ENCODE measurements around the gene HECTD4.
"Not testable (repeated sequence)": the region's sequence is repeated elsewhere in the genome, so short reads cannot be mapped to it uniquely, and the experiment has no call there.

The HECTD4 gene

GRCh38 chr12:112401903-112402498 is 19.8 kb upstream of the HECTD4 start:
- Histone ChIP-seq H3K36me3 (ENCODE audit: control insufficient read depth, insufficient read depth, low read length) (no peaks in the 10 kb centered on the region), H3K79me2 (no peaks in the 10 kb centered on the region), H2AFZ (no peak overlapping the region), H3K27ac (no peak overlapping the region), H3K9me3 (ENCODE audit: control insufficient read depth, low read length) (no peaks in the 10 kb centered on the region), H3K4me1 (no peaks in the 10 kb centered on the region), H3K4me3 (ENCODE audit: low read depth, low read length) (no peak overlapping the region), H3K4me2 (ENCODE audit: low read length) (no peak overlapping the region), H3K9ac (no peak overlapping the region), H3K27me3 (ENCODE audit: control insufficient read depth, insufficient read depth, low read length) (no peaks in the 10 kb centered on the region)
- TF ChIP-seq CTCF (IDR thresholded peaks at IDR 0.05): no peak

GRCh38 chr12:112401054-112401453 is 18.8 kb upstream of the HECTD4 start:
- Histone ChIP-seq H3K4me1 (no peaks in the 10 kb centered on the region), H3K36me3 (ENCODE audit: control insufficient read depth, insufficient read depth, low read length) (no peaks in the 10 kb centered on the region), H2AFZ (no peak overlapping the region), H3K27ac (no peak overlapping the region), H3K27me3 (ENCODE audit: control insufficient read depth, insufficient read depth, low read length) (no peaks in the 10 kb centered on the region), H3K79me2 (no peaks in the 10 kb centered on the region), H3K4me3 (ENCODE audit: low read depth, low read length) (no peak overlapping the region), H3K9me3 (ENCODE audit: control insufficient read depth, low read length) (no peaks in the 10 kb centered on the region), H3K4me2 (ENCODE audit: low read length) (no peak overlapping the region), H3K9ac (no peak overlapping the region)
- TF ChIP-seq CTCF (IDR thresholded peaks at IDR 0.05): no peak

DNA sequence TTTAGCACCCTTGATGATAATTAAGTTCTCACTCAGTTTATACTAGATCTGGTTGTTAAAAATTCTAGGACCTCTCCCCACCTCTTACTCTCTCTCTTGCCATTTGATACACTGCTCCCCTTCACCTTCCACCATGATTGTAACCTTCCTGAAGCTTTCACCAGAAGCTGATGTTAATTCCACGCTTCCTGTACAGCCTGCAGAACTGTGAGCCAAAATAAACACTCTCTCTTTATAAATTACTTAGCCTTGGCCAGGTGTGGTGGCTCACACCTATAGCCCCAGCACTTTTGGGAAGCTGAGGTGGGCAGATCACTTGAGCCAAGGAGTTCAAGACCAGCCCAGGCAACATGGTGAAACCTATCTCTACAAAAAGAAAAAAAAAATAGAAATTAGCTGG is 11.1 kb upstream of the HECTD4 start:
- Histone ChIP-seq H3K4me2 (ENCODE audit: low read length) (no peak overlapping the region), H3K36me3 (ENCODE audit: control insufficient read depth, insufficient read depth, low read length) (no peaks in the 10 kb centered on the region), H3K27me3 (ENCODE audit: control insufficient read depth, insufficient read depth, low read length) (no peaks in the 10 kb centered on the region), H3K79me2 (no peaks in the 10 kb centered on the region), H2AFZ (no peak overlapping the region), H3K4me1 (no peaks in the 10 kb centered on the region), H3K9me3 (ENCODE audit: control insufficient read depth, low read length) (no peaks in the 10 kb centered on the region), H3K27ac (no peak overlapping the region), H3K4me3 (ENCODE audit: low read depth, low read length) (no peak overlapping the region), H3K9ac (no peak overlapping the region)
- TF ChIP-seq CTCF (IDR thresholded peaks at IDR 0.05): no peak

DNA sequence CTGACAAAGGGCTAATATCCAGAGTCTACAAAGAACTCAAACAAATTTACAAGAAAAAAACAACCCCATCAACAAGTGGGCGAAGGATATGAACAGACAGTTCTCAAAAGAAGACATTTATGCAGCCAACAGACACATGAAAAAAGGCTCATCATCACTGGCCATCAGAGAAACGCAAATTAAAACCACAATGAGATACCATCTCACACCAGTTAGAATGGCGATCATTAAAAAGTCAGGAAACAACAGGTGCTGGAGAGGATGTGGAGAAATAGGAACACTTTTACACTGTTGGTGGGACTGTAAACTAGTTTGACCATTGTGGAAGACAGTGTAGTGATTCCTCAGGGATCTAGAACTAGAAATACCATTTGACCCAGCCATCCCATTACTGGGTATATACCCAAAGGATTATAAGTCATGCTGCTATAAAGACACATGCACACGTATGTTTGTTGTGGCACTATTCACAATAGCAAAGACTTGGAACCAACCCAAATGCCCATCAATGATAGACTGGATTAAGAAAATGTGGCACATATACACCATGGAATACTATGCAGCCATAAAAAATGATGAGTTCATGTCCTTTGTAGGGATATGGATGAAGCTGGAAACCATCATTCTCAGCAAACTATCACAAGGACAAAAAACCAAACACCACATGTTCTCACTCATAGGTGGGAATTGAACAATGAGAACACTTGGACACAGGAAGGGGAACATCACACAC is 7.9 kb upstream of the HECTD4 start:
- not testable (repeated sequence) for H3K36me3 ChIP-seq (ENCODE audit: control insufficient read depth, insufficient read depth, low read length); H3K4me3 ChIP-seq (ENCODE audit: low read depth, low read length); H3K4me1 ChIP-seq; H2AFZ ChIP-seq; H3K79me2 ChIP-seq; H3K27ac ChIP-seq; H3K4me2 ChIP-seq (ENCODE audit: low read length); H3K27me3 ChIP-seq (ENCODE audit: control insufficient read depth, insufficient read depth, low read length); H3K9me3 ChIP-seq (ENCODE audit: control insufficient read depth, low read length); H3K9ac ChIP-seq

DNA sequence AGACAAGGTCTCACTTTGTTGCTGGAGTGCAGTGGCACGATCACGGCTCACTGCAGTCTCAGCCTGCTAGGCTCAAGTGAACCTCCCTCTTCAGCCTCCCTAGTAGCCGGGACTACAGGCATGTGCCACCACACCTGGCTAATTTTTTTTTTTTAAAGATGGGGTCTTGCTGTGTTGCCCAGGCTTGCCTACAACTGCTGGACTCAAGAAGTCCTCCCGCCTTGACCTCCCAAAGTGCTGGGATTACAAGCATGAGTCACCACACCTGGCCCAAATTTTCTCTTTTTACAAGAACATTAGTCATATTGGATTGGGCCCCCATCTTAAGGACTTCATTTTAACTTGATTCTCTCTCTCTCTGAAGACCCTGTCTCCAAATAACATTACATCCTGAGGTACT is 7.0 kb upstream of the HECTD4 start:
- Histone ChIP-seq H3K4me2 (ENCODE audit: low read length) (no peak overlapping the region), H3K9ac (no peak overlapping the region), H3K36me3 (ENCODE audit: control insufficient read depth, insufficient read depth, low read length) (no peaks in the 10 kb centered on the region), H3K27me3 (ENCODE audit: control insufficient read depth, insufficient read depth, low read length) (no peaks in the 10 kb centered on the region), H3K4me3 (ENCODE audit: low read depth, low read length) (no peak overlapping the region), H3K27ac (no peak overlapping the region), H3K4me1 (no peaks in the 10 kb centered on the region), H3K9me3 (ENCODE audit: control insufficient read depth, low read length) (no peaks in the 10 kb centered on the region), H3K79me2 (no peaks in the 10 kb centered on the region), H2AFZ (no peak overlapping the region)
- TF ChIP-seq CTCF (IDR thresholded peaks at IDR 0.05): no peak

Data from parathyroid adenoma (tissue), 2 donors.